Astrocyte (in vitro differentiated cells and primary cell): ENCODE data around the gene MBD5. TPM values are rescaled to one million over a fixed set of nuclear protein-coding genes. Genes with fewer than 3 reads are reported as not detected.
A peak's percentile ranks its signal among the peaks of the same experiment; 100 is the strongest.

Source experiments
- DNase-seq: peaks from one replicate; pipeline ENCODE4 v3.0.0-alpha.2; 2010; ENCODE audit warnings: low read depth
- FAIRE-seq: peaks from 2 replicates; lab custom pipeline; 2011; peaks lifted over from hg19 to GRCh38; lab: Jason Lieb, UNC
- H2AFZ ChIP-seq: 2 replicates; pipeline ENCODE4 v1.6.0; 2012; ENCODE audit warnings: low read depth, low read length, inconsistent platforms
- H3K27ac ChIP-seq: 2 replicates; pipeline ENCODE4 v1.5.1; 2011; ENCODE audit warnings: low read depth, low read length, inconsistent platforms
- H3K27me3 ChIP-seq: 2 replicates; pipeline ENCODE4 v1.6.0; 2011; ENCODE audit warnings: low read length, inconsistent platforms; ENCODE audit not compliant: insufficient read depth
- H3K36me3 ChIP-seq: 2 replicates; pipeline ENCODE4 v1.5.1; 2011; ENCODE audit warnings: low read length, inconsistent platforms; ENCODE audit not compliant: insufficient read depth
- H3K4me1 ChIP-seq: 2 replicates; pipeline ENCODE4 v1.5.1; 2011; ENCODE audit warnings: low read length, inconsistent platforms; ENCODE audit not compliant: insufficient read depth
- H3K4me2 ChIP-seq: 2 replicates; pipeline ENCODE4 v1.6.0; 2012; ENCODE audit warnings: low read length, inconsistent platforms
- H3K4me3 ChIP-seq: 2 replicates; pipeline ENCODE4 v1.5.1; 2011; ENCODE audit warnings: low read depth, mild to moderate bottlenecking, low read length, inconsistent platforms; ENCODE audit not compliant: insufficient read depth
- H3K79me2 ChIP-seq: 2 replicates; pipeline ENCODE4 v1.6.0; 2012; ENCODE audit warnings: mild to moderate bottlenecking, low read length, inconsistent platforms; ENCODE audit not compliant: insufficient read depth
- H3K9ac ChIP-seq: 2 replicates; pipeline ENCODE4 v1.6.0; 2012; ENCODE audit warnings: mild to moderate bottlenecking, low read length, inconsistent platforms
- H3K9me3 ChIP-seq: 2 replicates; pipeline ENCODE4 v1.5.1; 2012; ENCODE audit warnings: low read depth, mild to moderate bottlenecking, low read length, inconsistent platforms; ENCODE audit not compliant: insufficient read depth
- H4K20me1 ChIP-seq: 2 replicates; pipeline ENCODE4 v1.6.0; 2012; ENCODE audit warnings: low read length, inconsistent platforms; ENCODE audit not compliant: insufficient read depth
- H3K27ac Mint-ChIP-seq: one replicate; pipeline ENCODE4 v1.8.0; 2021; ENCODE audit warnings: mild to moderate bottlenecking, mixed read lengths; ENCODE audit not compliant: unreplicated experiment
- H3K27me3 Mint-ChIP-seq: one replicate; pipeline ENCODE4 v1.8.0; 2021; ENCODE audit warnings: low read depth, mixed read lengths; ENCODE audit not compliant: unreplicated experiment
- H3K36me3 Mint-ChIP-seq: one replicate; pipeline ENCODE4 v1.8.0; 2021; ENCODE audit warnings: low read depth, mixed read lengths; ENCODE audit not compliant: unreplicated experiment
- H3K4me1 Mint-ChIP-seq: one replicate; pipeline ENCODE4 v1.8.0; 2021; ENCODE audit warnings: low read depth, mixed read lengths; ENCODE audit not compliant: unreplicated experiment
- H3K4me3 Mint-ChIP-seq: one replicate; pipeline ENCODE4 v1.8.0; 2021; ENCODE audit warnings: mild to moderate bottlenecking, moderate library complexity, mixed read lengths; ENCODE audit not compliant: unreplicated experiment
- H3K9me3 Mint-ChIP-seq: one replicate; pipeline ENCODE4 v1.8.0; 2021; ENCODE audit warnings: mild to moderate bottlenecking, mixed read lengths; ENCODE audit not compliant: unreplicated experiment
- CTCF ChIP-seq: IDR thresholded peaks from 2 replicates; pipeline ENCODE4 v1.5.1; 2011; ENCODE audit warnings: low read depth, mild to moderate bottlenecking, inconsistent platforms, low read length, moderate library complexity; ENCODE audit not compliant: insufficient read depth
- EZH2 ChIP-seq: IDR thresholded peaks from 2 replicates; pipeline ENCODE4 v1.6.1; 2012; ENCODE audit warnings: mild to moderate bottlenecking, low read length, inconsistent platforms; ENCODE audit not compliant: insufficient read depth
- total RNA-seq: library from RNA; stranded (reverse); gene quantifications from 2 replicates; pipeline ENCODE4 v1.2.1, GENCODE V29; 2021

The MBD5 gene
- total RNA-seq, 1 donor from 2014 or later = 53.6 TPM

- Histone ChIP-seq H3K36me3 (no peaks in the 10 kb centered on the region), H2AFZ (no peak overlapping the region), H3K27ac (no peak overlapping the region), H3K4me2 (no peak overlapping the region), H3K9ac (no peak overlapping the region), H3K4me1 (no peaks in the 10 kb centered on the region), H4K20me1 (no peaks in the 10 kb centered on the region), H3K79me2 (no peaks in the 10 kb centered on the region), H3K4me3 (no peak overlapping the region), H3K27me3 (no peaks in the 10 kb centered on the region), H3K9me3 (no peaks in the 10 kb centered on the region)
- H3K4me3 Mint-ChIP-seq = no peak overlapping the region
- TF ChIP-seq CTCF = no peak
- TF ChIP-seq EZH2 = no peak
- H3K36me3 Mint-ChIP-seq = no peaks in the 10 kb centered on the region
- FAIRE-seq (no peak), DNase-seq (no peak)
- no peaks in the 10 kb centered on the region for H3K9me3 Mint-ChIP-seq
- H3K27me3 Mint-ChIP-seq = no peaks in the 10 kb centered on the region
- H3K4me1 Mint-ChIP-seq = peaks cover 5% of the 10 kb centered on the region
- H3K27ac Mint-ChIP-seq = no peak overlapping the region
Measured at GRCh38 chr2:148451046-148451445, 430.2 kb downstream of the MBD5 start.

- no peak overlapping the region for H3K4me3 Mint-ChIP-seq
- FAIRE-seq = no peak
Measured at GRCh38 chr2:148455791-148456190, 434.9 kb downstream of the MBD5 start.

More at GRCh38 chr2:148455791-148456190, 434.9 kb downstream of the MBD5 start:
- H3K36me3 Mint-ChIP-seq = no peaks in the 10 kb centered on the region
- Histone ChIP-seq H3K4me1 (no peaks in the 10 kb centered on the region), H3K9ac (no peak overlapping the region), H3K27me3 (no peaks in the 10 kb centered on the region), H3K9me3 (no peaks in the 10 kb centered on the region), H3K36me3 (no peaks in the 10 kb centered on the region), H3K79me2 (no peaks in the 10 kb centered on the region), H4K20me1 (peaks cover 7% of the 10 kb centered on the region), H2AFZ (no peak overlapping the region), H3K4me3 (no peak overlapping the region), H3K27ac (no peak overlapping the region), H3K4me2 (no peak overlapping the region)
- H3K4me1 Mint-ChIP-seq = peaks cover 5% of the 10 kb centered on the region
- TF ChIP-seq EZH2 = no peak
- no peak for TF ChIP-seq CTCF
- no peaks in the 10 kb centered on the region for H3K9me3 Mint-ChIP-seq
- H3K27me3 Mint-ChIP-seq = no peaks in the 10 kb centered on the region
- peak; percentile 30 for DNase-seq
- H3K27ac Mint-ChIP-seq = no peak overlapping the region
